Fibroblast of skin of left biceps (primary cell): ENCODE measurements around the gene SEMA3A.
"Not testable (repeated sequence)": the region's sequence is repeated elsewhere in the genome, so short reads cannot be mapped to it uniquely, and the experiment has no call there.

Source experiments
- DNase-seq, 2 experiments: peaks; one replicate each; pipeline ENCODE4 v3.0.0-alpha.2; 2013; ENCODE audit warnings: low read depth in 2 of 2

The SEMA3A gene

GRCh38 chr7:84154991-84155781 is 39.4 kb downstream of the SEMA3A start:
- no peak for DNase-seq

GRCh38 chr7:84152995-84153394 is 41.6 kb downstream of the SEMA3A start:
- no peak for DNase-seq

GRCh38 chr7:84150370-84150769 is 44.2 kb downstream of the SEMA3A start:
- not testable (repeated sequence) for DNase-seq

GRCh38 chr7:84149573-84149972 is 45.0 kb downstream of the SEMA3A start:
- no peak for DNase-seq

GRCh38 chr7:84145892-84146291 is 48.7 kb downstream of the SEMA3A start:
- no peak for DNase-seq

GRCh38 chr7:84144935-84145334 is 49.7 kb downstream of the SEMA3A start:
- DNase-seq: no peak

- DNase-seq: no peak
Observed at GRCh38 chr7:84144480-84144879, 50.1 kb downstream of the SEMA3A start.

GRCh38 chr7:84142726-84143125 is 51.9 kb downstream of the SEMA3A start:
- DNase-seq: no peak

- peak in 1 of 2 experiments; percentile 20 for DNase-seq
Observed at GRCh38 chr7:84139986-84140729, 54.4 kb downstream of the SEMA3A start.

GRCh38 chr7:84138411-84138810 is 56.2 kb downstream of the SEMA3A start:
- DNase-seq: no peak

GRCh38 chr7:84137812-84138211 is 56.8 kb downstream of the SEMA3A start:
- no peak for DNase-seq

GRCh38 chr7:84136809-84137208 is 57.8 kb downstream of the SEMA3A start:
- no peak for DNase-seq

- DNase-seq: no peak
Observed at GRCh38 chr7:84136336-84136735, 58.3 kb downstream of the SEMA3A start.

- DNase-seq: no peak
Observed at GRCh38 chr7:84134169-84134568, 60.4 kb downstream of the SEMA3A start.

GRCh38 chr7:84125654-84126053 is 68.9 kb downstream of the SEMA3A start:
- no peak for DNase-seq

GRCh38 chr7:84123965-84124547 is 70.5 kb downstream of the SEMA3A start:
- no peak for DNase-seq

- DNase-seq: no peak
Observed at GRCh38 chr7:84122582-84123360, 71.8 kb downstream of the SEMA3A start.

- DNase-seq: no peak
Observed at GRCh38 chr7:84117304-84117703, 77.3 kb downstream of the SEMA3A start.

- no peak for DNase-seq
Observed at GRCh38 chr7:84113906-84114850, 80.4 kb downstream of the SEMA3A start.

GRCh38 chr7:84113286-84113685 is 81.3 kb downstream of the SEMA3A start:
- no peak for DNase-seq

GRCh38 chr7:84112771-84113170 is 81.8 kb downstream of the SEMA3A start:
- no peak for DNase-seq
